Panc1 (cell line): ENCODE data around the gene MOGAT3.

Experiments
- CTCF ChIP-seq: fragments of 450-650 bp; IDR thresholded peaks from 2 replicates; pipeline ENCODE4 v1.5.1; 2017; ENCODE audit warnings: mild to moderate bottlenecking
- POLR2AphosphoS5 ChIP-seq: IDR thresholded peaks from 2 replicates; pipeline ENCODE4 v1.6.1; 2012; ENCODE audit warnings: mild to moderate bottlenecking, low read depth, low read length, moderate library complexity
- TCF7L2 ChIP-seq: IDR thresholded peaks from 2 replicates; pipeline ENCODE4 v1.6.1; 2011; ENCODE audit warnings: mild to moderate bottlenecking, low read depth, low read length, inconsistent platforms

GRCh38 chr7:101163279-101164070, 37.4 kb downstream of the MOGAT3 start:
- no peak for TF ChIP-seq CTCF
- TF ChIP-seq TCF7L2: no peak
- TF ChIP-seq POLR2AphosphoS5: peak; percentile 56; the same call in 1 of the 2 replicates
